GM23338 (cell line): ENCODE results near the gene CCDC146.

Source experiments
- CREB1 ChIP-seq: fragments of 250-450 bp; sonication (Bioruptor Pico); IDR thresholded peaks from 2 replicates; pipeline ENCODE4 v1.5.0; 2020; ENCODE audit warnings: low read depth, mild to moderate bottlenecking, moderate library complexity
- CTCF ChIP-seq, 2 experiments: fragments of 200-600 bp in 1 of 2; sonication (generic) in 1 of 2; conservative IDR thresholded peaks; 2 replicates each; pipeline versions ENCODE4 v1.5.1 to v1.6.1; 2016 to 2017; ENCODE audit warnings: antibody characterized with exemption in 2 of 2, low read depth in 2 of 2, mild to moderate bottlenecking in 2 of 2, moderate library complexity in 1 of 2
- ETS1 ChIP-seq: IDR thresholded peaks from 2 replicates; pipeline ENCODE4 v1.6.1; 2016; ENCODE audit warnings: antibody characterized with exemption
- EZH2 ChIP-seq: fragments of 200-600 bp; sonication (generic); IDR thresholded peaks from one replicate; pipeline ENCODE4 v1.8.0; 2017; ENCODE audit warnings: antibody characterized with exemption, mild to moderate bottlenecking, low read depth; ENCODE audit not compliant: unreplicated experiment
- EZH2phosphoT487 ChIP-seq: fragments of 200-600 bp; sonication (generic); IDR thresholded peaks from one replicate; pipeline ENCODE4 v1.8.1; 2018; ENCODE audit warnings: antibody characterized with exemption; ENCODE audit not compliant: unreplicated experiment
- JUNB ChIP-seq: IDR thresholded peaks from one replicate; pipeline ENCODE4 v1.6.1; 2016; ENCODE audit warnings: antibody characterized with exemption; ENCODE audit not compliant: unreplicated experiment
- POLR2AphosphoS5 ChIP-seq: IDR thresholded peaks from 2 replicates; pipeline ENCODE4 v1.6.1; 2016; ENCODE audit warnings: antibody characterized with exemption, low read depth
- REST ChIP-seq: IDR thresholded peaks from one replicate; pipeline ENCODE4 v1.6.1; 2018; ENCODE audit warnings: antibody characterized with exemption; ENCODE audit not compliant: unreplicated experiment
- STAT1 ChIP-seq: IDR thresholded peaks from one replicate; pipeline ENCODE4 v1.6.1; 2016; ENCODE audit warnings: antibody characterized with exemption; ENCODE audit not compliant: unreplicated experiment
- ZNF114 ChIP-seq: fragments of 250-450 bp; sonication (Bioruptor Pico); IDR thresholded peaks from 2 replicates; pipeline ENCODE4 v1.5.0; 2020; ENCODE audit warnings: mild to moderate bottlenecking, moderate library complexity

- TF ChIP-seq CTCF (conservative IDR thresholded peaks at IDR 0.05; ENCODE audit: low read depth in 2 of 2), result no peak
- no peak for TF ChIP-seq EZH2
- no peak for TF ChIP-seq ZNF114 (CRISPR knock-in tag)
- no peak for TF ChIP-seq POLR2AphosphoS5
- TF ChIP-seq REST, result no peak
- TF ChIP-seq EZH2phosphoT487, result no peak
- no peak for TF ChIP-seq CREB1 (CRISPR knock-in tag)
- no peak for TF ChIP-seq STAT1
- no peak for TF ChIP-seq ETS1
- no peak for TF ChIP-seq JUNB
Measured at GRCh38 chr7:77208416-77208815, 86.0 kb downstream of the CCDC146 start.
